GM12873 (cell line): ENCODE data around the gene GNAL.

Source experiments
- CTCF ChIP-seq: IDR thresholded peaks from 2 replicates; pipeline ENCODE4 v1.5.1; 2012; ENCODE audit warnings: low read depth, mild to moderate bottlenecking, moderate library complexity, low read length, control low read depth; ENCODE audit not compliant: insufficient read depth; ENCODE audit errors: missing control alignments

Gene GNAL

GRCh38 chr18:11925800-11926481, 236.9 kb downstream of the GNAL start:
- TF ChIP-seq CTCF, result no peak

DNA sequence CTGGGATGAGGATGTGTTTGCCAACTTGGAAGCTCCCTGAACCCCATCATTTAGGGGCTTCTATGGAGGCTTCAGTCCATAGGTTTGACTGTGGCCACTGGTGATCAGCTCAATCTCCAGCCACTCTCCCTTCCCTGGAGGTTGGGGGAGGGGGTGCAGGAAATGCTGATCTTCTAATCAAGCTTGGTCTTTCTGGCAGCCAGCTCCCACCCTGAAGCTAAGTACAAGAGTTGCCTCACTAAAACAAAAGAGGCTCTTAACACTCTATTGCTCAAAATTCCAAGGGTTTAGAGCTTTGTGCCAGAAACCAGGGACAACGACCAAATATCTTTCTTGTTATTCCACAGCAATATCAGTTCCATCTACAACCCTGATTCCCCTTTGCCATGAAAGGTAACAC, 238.4 kb downstream of the GNAL start:
- TF ChIP-seq CTCF, result no peak

- no peak for TF ChIP-seq CTCF
These were observed 243.3 kb downstream of the GNAL start for GRCh38 chr18:11932393-11932792.
